PC-3 (cell line): ENCODE data around the gene SPAAR. TPM values are rescaled to one million over a fixed set of nuclear protein-coding genes. Genes with fewer than 3 reads are reported as not detected.

ENCODE experiments used
- ATAC-seq: fragments of 200-7000 bp; cut with Tn5 transposase; 2 replicates; pipeline ENCODE4 v1.9.1; 2020; ENCODE audit warnings: mild to moderate bottlenecking, moderate library complexity
- BruUV-seq: library from RNA; stranded (reverse); fragments of 400-500 nt; replicated peaks from 2 replicates; lab custom pipeline; 2021; lab: Mats Ljungman, UMichigan
- CTCF ChIA-PET: fragments of 300-600 bp; sonication (Branson Sonifier 250); formaldehyde crosslinking; loops from one replicate; lab custom pipeline; 2022; ENCODE audit warnings: antibody characterized with exemption; lab: Charles Lee
- POLR2A ChIA-PET: fragments of 300-600 bp; sonication (Branson Sonifier 250); formaldehyde crosslinking; loops from one replicate; lab custom pipeline; 2022; ENCODE audit warnings: antibody characterized with exemption; ENCODE audit not compliant: unreplicated experiment; lab: Charles Lee
- DNase-seq: peaks from one replicate; pipeline ENCODE4 v3.0.0-alpha.2; 2015
- H2AFZ ChIP-seq: fragments of 300-600 bp; sonication (generic); 2 replicates; pipeline ENCODE4 v1.6.0; 2016; ENCODE audit warnings: antibody characterized with exemption, low read length
- H3F3A ChIP-seq: fragments of 300-600 bp; sonication (generic); one replicate; pipeline ENCODE4 v1.6.0; 2017; ENCODE audit warnings: antibody characterized with exemption, low read length, control low read depth, mild to moderate bottlenecking; ENCODE audit not compliant: unreplicated experiment
- H3K27ac ChIP-seq: fragments of 300-600 bp; sonication (generic); 2 replicates; pipeline ENCODE4 v1.5.1; 2016; ENCODE audit warnings: mild to moderate bottlenecking, low read length
- H3K27me3 ChIP-seq: fragments of 300-600 bp; sonication (generic); 2 replicates; pipeline ENCODE4 v1.6.1; 2016; ENCODE audit warnings: low read length, mixed read lengths
- H3K36me3 ChIP-seq: fragments of 300-600 bp; sonication (generic); 2 replicates; pipeline ENCODE4 v1.6.1; 2016; ENCODE audit warnings: low read depth, mixed run types, low read length, mixed read lengths
- H3K4me1 ChIP-seq: fragments of 300-600 bp; sonication (generic); 2 replicates; pipeline ENCODE4 v1.5.1; 2016; ENCODE audit warnings: low read length; ENCODE audit not compliant: insufficient read depth
- H3K4me2 ChIP-seq: fragments of 300-600 bp; sonication (generic); 2 replicates; pipeline ENCODE4 v1.6.0; 2016; ENCODE audit warnings: low read length
- H3K4me3 ChIP-seq: fragments of 300-600 bp; sonication (generic); 2 replicates; pipeline ENCODE4 v1.5.1; 2016; ENCODE audit warnings: mild to moderate bottlenecking, low read length, mixed read lengths
- H3K79me2 ChIP-seq: fragments of 300-600 bp; sonication (generic); 2 replicates; pipeline ENCODE4 v1.6.1; 2017; ENCODE audit warnings: low read length, mixed read lengths
- H3K9ac ChIP-seq: fragments of 300-600 bp; sonication (generic); 2 replicates; pipeline ENCODE4 v1.6.0; 2016; ENCODE audit warnings: mild to moderate bottlenecking, low read length
- H3K9me2 ChIP-seq: fragments of 300-600 bp; sonication (generic); replicated peaks from 2 replicates; pipeline ENCODE4 v1.6.1; 2016; ENCODE audit warnings: mixed run types, low read length, mixed read lengths
- H3K9me3 ChIP-seq: fragments of 300-600 bp; sonication (generic); 2 replicates; pipeline ENCODE4 v1.6.1; 2016; ENCODE audit warnings: low read length, mixed read lengths
- H4K20me1 ChIP-seq: fragments of 300-600 bp; sonication (generic); 2 replicates; pipeline ENCODE4 v1.6.1; 2016; ENCODE audit warnings: low read length, mixed read lengths
- EZH2 ChIP-seq: fragments of 300-600 bp; sonication (generic); IDR thresholded peaks from one replicate; pipeline ENCODE4 v1.6.1; 2017; ENCODE audit warnings: antibody characterized with exemption, mild to moderate bottlenecking, low read length; ENCODE audit not compliant: unreplicated experiment
- EZH2phosphoT487 ChIP-seq: fragments of 300-600 bp; sonication (generic); IDR thresholded peaks from 2 replicates; pipeline ENCODE4 v1.6.1; 2018; ENCODE audit warnings: mild to moderate bottlenecking, antibody characterized with exemption, low read length, borderline replicate concordance
- intact Hi-C: fragments of 100-400 bp; cut with micrococcal nuclease; formaldehyde crosslinking; loops from 2 replicates; pipeline ENCODE4 v1.9.0; 2023
- total RNA-seq: library from RNA; depleted of rRNA; stranded (reverse); fragments of >200 nt; gene quantifications from 2 replicates; pipeline ENCODE4 v1.2.3, GENCODE V29; 2014
- TF ChIP-seq, protein P1 (sequence below): fragments of 300-600 bp; sonication (generic); conservative IDR thresholded peaks from 2 replicates; pipeline ENCODE4 v1.5.1; 2017; ENCODE audit warnings: antibody characterized with exemption, low read depth, mild to moderate bottlenecking, low read length

SPAAR gene
- total RNA-seq, 1 experiment from 2014 or later: not detected

DNA sequence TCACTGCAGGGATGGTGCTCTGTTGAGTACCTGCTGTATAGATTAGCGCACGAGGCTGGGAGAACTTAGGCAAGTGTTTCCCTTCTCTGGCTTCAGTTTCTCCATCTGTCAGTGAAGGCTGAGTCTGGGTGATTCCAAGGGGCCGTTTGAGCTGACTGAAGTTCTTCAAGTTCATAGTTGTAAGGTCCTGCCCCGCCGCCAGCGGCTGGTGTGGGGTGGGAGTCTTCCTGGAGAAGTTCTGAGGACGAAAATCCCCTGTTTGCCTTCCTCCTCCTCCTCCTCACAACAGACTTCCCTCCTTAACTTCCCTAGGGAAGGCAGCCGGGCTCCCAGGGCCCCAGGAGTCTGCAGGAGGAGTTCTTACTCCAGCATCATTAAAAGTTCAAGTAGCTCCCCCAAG is 5.0 kb upstream of the SPAAR start:
- Histone ChIP-seq H4K20me1 (no peaks in the 10 kb centered on the region), H3K9me2 (no peaks in the 10 kb centered on the region), H2AFZ (no peak overlapping the region), H3K79me2 (peaks cover 10% of the 10 kb centered on the region), H3K4me2 (no peak overlapping the region), H3K9me3 (no peaks in the 10 kb centered on the region), H3K4me1 (peaks cover 56% of the 10 kb centered on the region), H3K9ac (no peak overlapping the region), H3F3A (peaks cover 11% of the 10 kb centered on the region), H3K4me3 (no peak overlapping the region), H3K36me3 (no peaks in the 10 kb centered on the region), H3K27me3 (no peaks in the 10 kb centered on the region), H3K27ac (no peak overlapping the region)
- intact Hi-C loops: loop anchor here (5.0 kb wide), 1 partner anchor 118 kb away; no protein-coding TSS in a partner anchor
- BruUV-seq: no TSS peak
- POLR2A ChIA-PET: no interaction called here
- DNase-seq (no peak), ATAC-seq (no peak)
- TF ChIP-seq EZH2phosphoT487 (no peak), EZH2 (no peak)
- TF ChIP-seq, protein P1, sequence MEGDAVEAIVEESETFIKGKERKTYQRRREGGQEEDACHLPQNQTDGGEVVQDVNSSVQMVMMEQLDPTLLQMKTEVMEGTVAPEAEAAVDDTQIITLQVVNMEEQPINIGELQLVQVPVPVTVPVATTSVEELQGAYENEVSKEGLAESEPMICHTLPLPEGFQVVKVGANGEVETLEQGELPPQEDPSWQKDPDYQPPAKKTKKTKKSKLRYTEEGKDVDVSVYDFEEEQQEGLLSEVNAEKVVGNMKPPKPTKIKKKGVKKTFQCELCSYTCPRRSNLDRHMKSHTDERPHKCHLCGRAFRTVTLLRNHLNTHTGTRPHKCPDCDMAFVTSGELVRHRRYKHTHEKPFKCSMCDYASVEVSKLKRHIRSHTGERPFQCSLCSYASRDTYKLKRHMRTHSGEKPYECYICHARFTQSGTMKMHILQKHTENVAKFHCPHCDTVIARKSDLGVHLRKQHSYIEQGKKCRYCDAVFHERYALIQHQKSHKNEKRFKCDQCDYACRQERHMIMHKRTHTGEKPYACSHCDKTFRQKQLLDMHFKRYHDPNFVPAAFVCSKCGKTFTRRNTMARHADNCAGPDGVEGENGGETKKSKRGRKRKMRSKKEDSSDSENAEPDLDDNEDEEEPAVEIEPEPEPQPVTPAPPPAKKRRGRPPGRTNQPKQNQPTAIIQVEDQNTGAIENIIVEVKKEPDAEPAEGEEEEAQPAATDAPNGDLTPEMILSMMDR: no peak
- CTCF ChIA-PET: no interaction called here

DNA sequence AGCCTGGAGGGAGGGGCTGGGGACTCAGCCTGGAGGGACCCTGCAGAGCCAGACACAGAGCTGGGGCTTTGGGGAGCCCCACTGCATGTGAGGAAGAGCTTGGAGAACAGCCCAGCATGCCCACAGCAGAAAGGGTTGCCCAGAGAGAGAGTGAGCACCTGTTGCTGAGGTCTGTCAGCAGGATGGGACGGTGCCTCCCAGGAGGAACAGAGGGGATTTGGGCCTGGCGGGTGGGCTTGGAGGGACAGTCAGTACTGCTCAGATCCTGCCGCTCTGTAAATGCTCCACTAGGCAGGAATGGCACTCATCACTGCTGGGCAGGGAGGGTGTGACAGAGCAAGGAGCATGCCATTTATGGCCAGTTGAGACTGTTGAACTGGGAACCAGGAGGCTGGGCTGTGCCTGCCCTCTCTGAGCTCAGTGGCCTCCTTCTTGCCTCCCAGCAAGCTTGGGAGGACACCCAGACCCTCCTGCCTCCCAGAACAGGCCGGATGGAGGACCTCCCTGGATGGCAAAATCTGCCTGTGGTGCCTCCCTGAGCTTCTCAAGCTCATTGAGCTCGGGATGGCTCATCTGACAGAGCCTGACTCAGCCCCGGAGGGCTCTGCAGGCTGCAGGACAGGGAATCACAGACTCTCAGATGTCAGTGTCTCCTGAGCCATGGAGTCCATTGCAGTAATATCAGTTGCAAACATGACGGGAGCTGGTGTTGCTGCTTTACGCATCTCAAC is 4.1 kb upstream of the SPAAR start:
- H3K27me3 ChIP-seq: no peaks in the 10 kb centered on the region
- intact Hi-C loops: no loop called here
- H3K27ac ChIP-seq: peak overlapping the region; percentile 94
- no peak for TF ChIP-seq EZH2
- TF ChIP-seq, protein P1: no peak
- TF ChIP-seq EZH2phosphoT487: no peak
- no peaks in the 10 kb centered on the region for H3K36me3 ChIP-seq
- ATAC-seq (peak; percentile 21), DNase-seq (peak; percentile 71)
- peak overlapping the region; percentile 32; the same call in 1 of the 2 replicates for H3K9ac ChIP-seq
- peaks cover 10% of the 10 kb centered on the region for H3K79me2 ChIP-seq
- H2AFZ ChIP-seq: peak overlapping the region; percentile 28; the same call in 1 of the 2 replicates
- peak overlapping the region; percentile 71 for H3K4me2 ChIP-seq
- H3K4me1 ChIP-seq: peaks cover 65% of the 10 kb centered on the region
- H3K9me3 ChIP-seq: no peaks in the 10 kb centered on the region
- H4K20me1 ChIP-seq: no peaks in the 10 kb centered on the region
- BruUV-seq: no TSS peak
- H3K4me3 ChIP-seq: peak overlapping the region; percentile 11; the same call in 1 of the 2 replicates
- peaks cover 11% of the 10 kb centered on the region for H3F3A ChIP-seq
- H3K9me2 ChIP-seq: no peaks in the 10 kb centered on the region
- CTCF ChIA-PET: interaction anchor here (1.0 kb wide), 1 partner anchor 102 kb away, joined by 3 read pairs; no protein-coding TSS in a partner anchor
- POLR2A ChIA-PET: no interaction called here
